GM13976 (cell line): Measurements from ENCODE around the gene PRELID2.

ENCODE experiments used
- DNase-seq: peaks from one replicate; pipeline ENCODE4 v3.0.0; 2012; ENCODE audit warnings: low spot score
- in situ Hi-C: fragments of 300-500 bp; cut with MboI; formaldehyde crosslinking; loops from one replicate; pipeline ENCODE4 v1.12.0; 2022; ENCODE audit warnings: low sequenced_read_pairs, mixed read lengths, inconsistent platforms; ENCODE audit not compliant: unreplicated experiment
- TF ChIP-seq, protein P1 (sequence below): IDR thresholded peaks from 2 replicates; pipeline ENCODE4 v1.5.1; 2012; ENCODE audit warnings: borderline replicate concordance, mild to moderate bottlenecking; ENCODE audit not compliant: insufficient read depth; ENCODE audit errors: extremely low read depth, missing control alignments, control extremely low read depth

PRELID2 gene

DNA sequence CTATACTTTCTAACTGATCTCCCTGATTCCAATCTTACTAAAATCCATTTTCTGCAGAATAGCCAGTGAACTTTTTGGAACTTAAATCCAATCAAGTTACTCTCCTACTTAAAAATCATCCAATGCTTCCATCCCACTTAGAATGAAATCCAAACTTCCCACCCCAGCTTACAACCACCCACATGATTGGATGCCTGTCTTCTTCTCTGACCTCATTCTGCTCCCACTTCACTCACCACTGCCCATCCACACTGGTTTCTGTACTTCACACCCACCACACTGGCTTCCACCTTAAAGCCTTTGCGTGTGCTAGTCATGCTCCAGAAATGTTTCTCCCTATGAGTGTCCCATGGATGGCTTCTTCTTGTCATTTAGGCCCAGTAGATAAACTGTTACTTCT lies 119.7 kb downstream of the PRELID2 start:
- TF ChIP-seq, protein P1, sequence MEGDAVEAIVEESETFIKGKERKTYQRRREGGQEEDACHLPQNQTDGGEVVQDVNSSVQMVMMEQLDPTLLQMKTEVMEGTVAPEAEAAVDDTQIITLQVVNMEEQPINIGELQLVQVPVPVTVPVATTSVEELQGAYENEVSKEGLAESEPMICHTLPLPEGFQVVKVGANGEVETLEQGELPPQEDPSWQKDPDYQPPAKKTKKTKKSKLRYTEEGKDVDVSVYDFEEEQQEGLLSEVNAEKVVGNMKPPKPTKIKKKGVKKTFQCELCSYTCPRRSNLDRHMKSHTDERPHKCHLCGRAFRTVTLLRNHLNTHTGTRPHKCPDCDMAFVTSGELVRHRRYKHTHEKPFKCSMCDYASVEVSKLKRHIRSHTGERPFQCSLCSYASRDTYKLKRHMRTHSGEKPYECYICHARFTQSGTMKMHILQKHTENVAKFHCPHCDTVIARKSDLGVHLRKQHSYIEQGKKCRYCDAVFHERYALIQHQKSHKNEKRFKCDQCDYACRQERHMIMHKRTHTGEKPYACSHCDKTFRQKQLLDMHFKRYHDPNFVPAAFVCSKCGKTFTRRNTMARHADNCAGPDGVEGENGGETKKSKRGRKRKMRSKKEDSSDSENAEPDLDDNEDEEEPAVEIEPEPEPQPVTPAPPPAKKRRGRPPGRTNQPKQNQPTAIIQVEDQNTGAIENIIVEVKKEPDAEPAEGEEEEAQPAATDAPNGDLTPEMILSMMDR = no peak
- in situ Hi-C loops = no loop called here
- no peak for DNase-seq

DNA sequence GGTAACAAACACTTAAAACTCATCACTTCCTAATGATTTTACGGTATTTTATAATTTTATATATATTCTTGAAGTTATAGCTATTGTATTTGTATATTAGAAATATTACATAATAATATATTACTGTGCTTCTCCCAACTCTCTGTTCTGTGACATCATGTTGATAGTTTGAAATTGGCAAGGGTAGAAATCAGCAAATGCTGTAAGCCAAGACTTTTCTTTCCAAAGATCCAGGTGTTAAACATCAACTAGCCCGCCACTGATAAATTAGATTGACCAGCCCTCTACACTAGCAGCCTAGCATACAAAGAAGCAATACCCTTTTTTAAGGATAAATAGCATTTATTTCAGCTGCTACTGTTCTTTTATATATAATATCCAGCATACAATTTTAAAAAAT lies 122.9 kb downstream of the PRELID2 start:
- TF ChIP-seq, protein P1 = no peak
- in situ Hi-C loops = no loop called here
- DNase-seq = no peak

DNA sequence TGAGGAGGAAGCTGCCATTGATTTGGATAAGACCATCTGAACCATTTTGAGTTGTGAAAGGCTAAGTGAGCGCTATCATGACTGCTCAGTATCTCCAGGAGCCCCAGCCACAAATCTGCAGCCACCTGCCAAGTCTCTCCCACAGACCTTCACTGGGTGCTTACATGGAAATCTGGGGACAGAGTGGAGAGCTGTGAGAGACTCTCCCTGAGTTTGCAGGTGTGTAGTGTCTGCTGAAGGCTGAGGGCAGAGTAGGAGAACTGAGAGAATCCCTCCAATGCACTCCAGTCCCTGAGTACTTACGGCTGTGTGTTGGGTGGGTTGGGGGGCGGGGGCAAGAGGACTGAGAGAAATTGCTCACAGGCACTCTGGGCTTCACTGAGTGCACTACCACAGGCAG lies 123.7 kb downstream of the PRELID2 start:
- in situ Hi-C loops = no loop called here
- no peak for DNase-seq
- TF ChIP-seq, protein P1 = no peak
